GM12878 (cell line): ENCODE results near the gene POU2F1. TPM values are rescaled to one million over a fixed set of nuclear protein-coding genes. Genes with fewer than 3 reads are reported as not detected.

Experiments
- ATAC-seq: fragments of 200-7000 bp; cut with Tn5 transposase; 3 replicates; pipeline ENCODE4 v1.9.1; 2020; ENCODE audit warnings: mild to moderate bottlenecking, moderate library complexity
- BruUV-seq: library from RNA; stranded (reverse); fragments of 400-500 nt; replicated peaks from 2 replicates; lab custom pipeline; 2021; lab: Mats Ljungman, UMichigan
- CTCF ChIA-PET: fragments of 300-600 bp; sonication (Branson Sonifier 250); formaldehyde crosslinking; extraction: SDS; loops from one replicate; lab custom pipeline; 2021; ENCODE audit warnings: inconsistent platforms; lab: Yijun Ruan, JAX
- POLR2A ChIA-PET: fragments of 350-600 bp; formaldehyde crosslinking; extraction: SDS; loops from one replicate; lab custom pipeline; 2021; ENCODE audit warnings: inconsistent platforms; lab: Charles Lee
- RAD21 ChIA-PET: fragments of 300-600 bp; sonication (Branson Sonifier 250); formaldehyde crosslinking; loops from one replicate; lab custom pipeline; 2023; ENCODE audit warnings: antibody characterized with exemption; ENCODE audit not compliant: unreplicated experiment; lab: Charles Lee
- SMC1A ChIA-PET: fragments of 300-600 bp; sonication (Branson Sonifier 250); formaldehyde crosslinking; loops from one replicate; lab custom pipeline; 2023; ENCODE audit not compliant: unreplicated experiment, uncharacterized antibody; lab: Charles Lee
- DNase-seq: peaks from one replicate; pipeline ENCODE4 v3.0.0-alpha.2; 2011; ENCODE audit warnings: low read depth, low spot score
- FAIRE-seq: peaks from 3 replicates; lab custom pipeline; 2011; peaks lifted over from hg19 to GRCh38; lab: Jason Lieb, UNC
- H2AFZ ChIP-seq: 2 replicates; pipeline ENCODE4 v1.6.0; 2011; ENCODE audit warnings: low read depth, low read length, control low read depth; ENCODE audit not compliant: control insufficient read depth
- H3K27ac ChIP-seq: 2 replicates; pipeline ENCODE4 v1.5.1; 2011; ENCODE audit warnings: control low read depth; ENCODE audit not compliant: control insufficient read depth, insufficient read depth
- H3K27me3 ChIP-seq, 2 experiments: replicated peaks in 1 of 2; 2 replicates each; pipeline versions ENCODE4 v1.6.0 to v1.6.1; 2011; ENCODE audit warnings: low read length in 1 of 2; ENCODE audit not compliant: control insufficient read depth in 2 of 2, insufficient read depth in 2 of 2
- H3K36me3 ChIP-seq, 2 experiments: 2 replicates each; pipeline ENCODE4 v1.5.1; 2011; ENCODE audit warnings: low read length in 1 of 2; ENCODE audit not compliant: control insufficient read depth in 2 of 2, insufficient read depth in 2 of 2
- H3K4me1 ChIP-seq: 2 replicates; pipeline ENCODE4 v1.6.1; 2011; ENCODE audit warnings: mild to moderate bottlenecking, low read length, moderate library complexity, mixed read lengths; ENCODE audit not compliant: control insufficient read depth, insufficient read depth
- H3K4me2 ChIP-seq: 2 replicates; pipeline ENCODE4 v1.6.0; 2011; ENCODE audit warnings: control low read depth; ENCODE audit not compliant: control insufficient read depth, insufficient read depth
- H3K4me3 ChIP-seq: fragments of 200-600 bp; sonication (generic); 2 replicates; pipeline ENCODE4 v1.5.1; 2016
- H3K79me2 ChIP-seq: 2 replicates; pipeline ENCODE4 v1.6.0; 2011; ENCODE audit warnings: low read length; ENCODE audit not compliant: control insufficient read depth, insufficient read depth
- H3K9ac ChIP-seq: 2 replicates; pipeline ENCODE4 v1.8.0; 2011; ENCODE audit warnings: low read length, control low read depth, mixed read lengths; ENCODE audit not compliant: control insufficient read depth, insufficient read depth
- H3K9me3 ChIP-seq: replicated peaks from 3 replicates; pipeline ENCODE4 v1.5.1; 2011; ENCODE audit warnings: mild to moderate bottlenecking, low read length; ENCODE audit not compliant: control insufficient read depth, insufficient read depth
- H4K20me1 ChIP-seq: 2 replicates; pipeline ENCODE4 v1.6.0; 2011; ENCODE audit not compliant: control insufficient read depth, insufficient read depth
- ATF2 ChIP-seq: IDR thresholded peaks from 2 replicates; pipeline ENCODE4 v1.6.1; 2012; ENCODE audit warnings: low read length, inconsistent platforms
- CEBPB ChIP-seq, 2 experiments: fragments of 150-350 bp in 1 of 2; IDR thresholded peaks; 2 replicates each; pipeline ENCODE4 v1.6.1; 2012 to 2014; ENCODE audit warnings: low read depth in 2 of 2, low read length in 2 of 2, borderline replicate concordance in 1 of 2, inconsistent platforms in 1 of 2
- CHD1 ChIP-seq: IDR thresholded peaks from 2 replicates; pipeline ENCODE4 v1.6.1; 2012; ENCODE audit warnings: low read depth, low read length, improper control_type of control experiment
- HDAC2 ChIP-seq: fragments of 200-600 bp; sonication (generic); IDR thresholded peaks from 2 replicates; pipeline ENCODE4 v1.6.1; 2017
- HDAC6 ChIP-seq: fragments of 200-600 bp; sonication (generic); IDR thresholded peaks from one replicate; pipeline ENCODE4 v1.8.0; 2017; ENCODE audit warnings: antibody characterized with exemption; ENCODE audit not compliant: unreplicated experiment
- IKZF1 ChIP-seq: fragments of 450-650 bp; conservative IDR thresholded peaks from 2 replicates; pipeline ENCODE4 v1.6.1; 2017; ENCODE audit warnings: antibody characterized with exemption, mild to moderate bottlenecking
- MXI1 ChIP-seq: fragments of 150-350 bp; IDR thresholded peaks from 2 replicates; pipeline ENCODE4 v1.6.1; 2011; ENCODE audit warnings: low read depth, mild to moderate bottlenecking, inconsistent platforms, low read length, improper control_type of control experiment
- SMAD1 ChIP-seq: fragments of 450-650 bp; IDR thresholded peaks from 2 replicates; pipeline ENCODE4 v1.6.1; 2018; ENCODE audit warnings: mild to moderate bottlenecking, low read depth; ENCODE audit not compliant: partially characterized antibody
- SPI1 ChIP-seq: IDR thresholded peaks from 2 replicates; pipeline ENCODE4 v1.6.1; 2011; ENCODE audit warnings: low read depth, mild to moderate bottlenecking, low read length, moderate library complexity, borderline replicate concordance; ENCODE audit not compliant: insufficient read depth
- ZNF622 ChIP-seq: fragments of 450-650 bp; IDR thresholded peaks from 2 replicates; pipeline ENCODE4 v1.6.1; 2017; ENCODE audit warnings: mild to moderate bottlenecking, inconsistent platforms
- WGBS: methylation state at CpG from one replicate; pipeline ENCODE4 v1.1.6; 2016; ENCODE audit warnings: low lambda C conversion rate; ENCODE audit not compliant: insufficient replicate concordance, insufficient coverage; ENCODE audit errors: missing lambda C conversion rate; 5-methylcytosine and 5-hydroxymethylcytosine counted together
- in situ Hi-C: fragments of 300-500 bp; cut with MboI; formaldehyde crosslinking; loops from 9 replicates; pipeline ENCODE4 v1.14.3; 2018; ENCODE audit warnings: mixed read lengths
- intact Hi-C: fragments of 100-400 bp; cut with micrococcal nuclease; formaldehyde crosslinking; loops from one replicate; pipeline ENCODE4 v1.14.2; 2022; ENCODE audit not compliant: unreplicated experiment
- polyA plus RNA-seq, 11 experiments: library from polyadenylated mRNA; depleted of rRNA in 4 of 11; unstranded in 6 of 11; stranded (reverse) in 5 of 11; fragments of >200 nt; fragmentation: Nextera tagmentation in 4 of 11; fragmentation: Illumina TruSeq in 1 of 11; extraction: Ambion mirVana in 4 of 11; extraction: Trizol in 1 of 11; gene quantifications; 1 replicate in 1 of 11; 2 replicates in 10 of 11; pipeline versions ENCODE4 v1.2.1 to v1.2.3, GENCODE V29; 2011 to 2016; ENCODE audit warnings: inconsistent platforms in 2 of 11, missing spikeins in 2 of 11, low read depth in 1 of 11
- total RNA-seq, 4 experiments: library from RNA; depleted of rRNA in 3 of 4; stranded (reverse); fragments of >200 nt in 3 of 4; fragmentation: Illumina TruSeq in 1 of 4; extraction: Trizol in 1 of 4; gene quantifications; 2 replicates each; pipeline versions ENCODE4 v1.2.1 to v1.2.3, GENCODE V29; 2013 to 2021

Gene POU2F1
- total and polyA plus RNA-seq, 10 of the 15 experiments (the other 5 are each of a cell fraction or from before 2014, with no cell fraction given), result 2.5 to 21.7 (median 12.5) TPM

- H2AFZ ChIP-seq, result no peak overlapping the region
- no peak for TF ChIP-seq HDAC6
- TF ChIP-seq, all 136 proteins: peak for 0
- FAIRE-seq (no peak), ATAC-seq (no peak), DNase-seq (no peak)
- H3K27ac ChIP-seq, result no peak overlapping the region
- no peaks in the 10 kb centered on the region for H4K20me1 ChIP-seq
- H3K9me3 ChIP-seq, result no peaks in the 10 kb centered on the region; the same call in 2 of the 3 replicates
- no peaks in the 10 kb centered on the region for H3K27me3 ChIP-seq
- ChIA-PET CTCF (interaction anchor here (0.6 to 12.4 kb wide), 35 partner anchors 9 to 289 kb away, joined by 3 to 245 read pairs (median 11); partner anchors contain the start of gene POU2F1), RAD21 (interaction anchor here (0.6 to 11.0 kb wide), 26 partner anchors 10 to 427 kb away, joined by 3 to 124 read pairs (median 7); partner anchors contain the start of genes CREG1 and POU2F1), POLR2A (interaction anchor here (0.6 to 2.2 kb wide), 9 partner anchors 8 to 189 kb away, joined by 3 to 10 read pairs (median 5); partner anchors contain the start of gene POU2F1), SMC1A (interaction anchor here (0.5 to 9.8 kb wide), 43 partner anchors 8 to 1840 kb away, joined by 3 to 145 read pairs (median 5); partner anchors contain the start of genes CREG1 and POU2F1)
- H3K9ac ChIP-seq, result no peak overlapping the region
- H3K36me3 ChIP-seq, result no peaks in the 10 kb centered on the region
- BruUV-seq, result no TSS peak
- peaks cover 10% of the 10 kb centered on the region; the same call in 1 of the 2 replicates for H3K4me1 ChIP-seq
- peaks cover 49% of the 10 kb centered on the region for H3K79me2 ChIP-seq
- intact Hi-C loops (loop anchor here (1.0 to 5.0 kb wide), 4 partner anchors 140 to 270 kb away; no protein-coding TSS in a partner anchor), in situ Hi-C loops (loop anchor here (5.0 to 10.0 kb wide), 4 partner anchors 75 to 270 kb away; no protein-coding TSS in a partner anchor)
- H3K4me3 ChIP-seq, result no peak overlapping the region
- H3K4me2 ChIP-seq, result no peak overlapping the region
Observed at GRCh38 chr1:167266965-167267364, 46.3 kb downstream of the POU2F1 start.

- in situ Hi-C loops (loop anchor here (5.0 to 10.0 kb wide), 4 partner anchors 74 to 269 kb away; no protein-coding TSS in a partner anchor), intact Hi-C loops (loop anchor here (2.0 to 5.0 kb wide), 4 partner anchors 74 to 269 kb away; no protein-coding TSS in a partner anchor)
- Histone ChIP-seq H3K4me1 (peaks cover 14% of the 10 kb centered on the region; the same call in 1 of the 2 replicates), H3K4me2 (no peak overlapping the region; the same call in 1 of the 2 replicates), H2AFZ (peak overlapping the region; percentile 37; the same call in 1 of the 2 replicates), H3K4me3 (no peak overlapping the region), H3K9ac (peak overlapping the region; percentile 10; the same call in 1 of the 2 replicates), H3K79me2 (peaks cover 51% of the 10 kb centered on the region), H3K27ac (0 out of 2 replicates have a peak overlapping the region, but pooled peaks have one; percentile 42), H3K27me3 (no peaks in the 10 kb centered on the region), H3K36me3 (no peaks in the 10 kb centered on the region), H4K20me1 (no peaks in the 10 kb centered on the region), H3K9me3 (peaks cover 2% of the 10 kb centered on the region; the same call in 2 of the 3 replicates)
- ChIA-PET CTCF (interaction anchor here (0.7 to 12.4 kb wide), 60 partner anchors 9 to 439 kb away, joined by 3 to 245 read pairs (median 6); partner anchors contain the start of genes CREG1 and POU2F1), POLR2A (interaction anchor here (0.7 to 2.2 kb wide), 5 partner anchors 48 to 283 kb away, joined by 3 to 9 read pairs (median 4); partner anchors contain the start of gene POU2F1), SMC1A (interaction anchor here (0.6 to 9.8 kb wide), 51 partner anchors 8 to 420 kb away, joined by 3 to 145 read pairs (median 5); partner anchors contain the start of genes CREG1 and POU2F1), RAD21 (interaction anchor here (0.6 to 11.0 kb wide), 36 partner anchors 10 to 420 kb away, joined by 3 to 124 read pairs (median 6); partner anchors contain the start of genes CREG1 and POU2F1)
- ATAC-seq (peak; percentile 7; the same call in 2 of the 3 replicates), DNase-seq (no peak), FAIRE-seq (peak; percentile 13)
- 68% methylated on average over 2 of the region's 2 CpGs for WGBS
- BruUV-seq, result no TSS peak
- TF ChIP-seq ZNF622 (no peak), IKZF1 (no peak), HDAC2 (no peak), ATF2 (no peak), SPI1 (no peak), CHD1 (no peak), CEBPB (IDR thresholded peaks at IDR 0.05; ENCODE audit: borderline replicate concordance in 1 of 2, low read depth in 2 of 2, low read length in 2 of 2) (no peak), SMAD1 (no peak), MXI1 (no peak)
Observed at GRCh38 chr1:167268347-167268787, 47.7 kb downstream of the POU2F1 start.
